GM21528 (cell line): ENCODE results near the gene SAP30L.

Experiments used
- ATAC-seq: cut with Tn5 transposase; IDR thresholded peaks from one replicate; pipeline ENCODE4 v1.9.1; 2021; ENCODE audit warnings: mild to moderate bottlenecking, moderate library complexity; ENCODE audit not compliant: unreplicated experiment, low FRiP score

The SAP30L gene, protein sequence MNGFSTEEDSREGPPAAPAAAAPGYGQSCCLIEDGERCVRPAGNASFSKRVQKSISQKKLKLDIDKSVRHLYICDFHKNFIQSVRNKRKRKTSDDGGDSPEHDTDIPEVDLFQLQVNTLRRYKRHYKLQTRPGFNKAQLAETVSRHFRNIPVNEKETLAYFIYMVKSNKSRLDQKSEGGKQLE

DNA sequence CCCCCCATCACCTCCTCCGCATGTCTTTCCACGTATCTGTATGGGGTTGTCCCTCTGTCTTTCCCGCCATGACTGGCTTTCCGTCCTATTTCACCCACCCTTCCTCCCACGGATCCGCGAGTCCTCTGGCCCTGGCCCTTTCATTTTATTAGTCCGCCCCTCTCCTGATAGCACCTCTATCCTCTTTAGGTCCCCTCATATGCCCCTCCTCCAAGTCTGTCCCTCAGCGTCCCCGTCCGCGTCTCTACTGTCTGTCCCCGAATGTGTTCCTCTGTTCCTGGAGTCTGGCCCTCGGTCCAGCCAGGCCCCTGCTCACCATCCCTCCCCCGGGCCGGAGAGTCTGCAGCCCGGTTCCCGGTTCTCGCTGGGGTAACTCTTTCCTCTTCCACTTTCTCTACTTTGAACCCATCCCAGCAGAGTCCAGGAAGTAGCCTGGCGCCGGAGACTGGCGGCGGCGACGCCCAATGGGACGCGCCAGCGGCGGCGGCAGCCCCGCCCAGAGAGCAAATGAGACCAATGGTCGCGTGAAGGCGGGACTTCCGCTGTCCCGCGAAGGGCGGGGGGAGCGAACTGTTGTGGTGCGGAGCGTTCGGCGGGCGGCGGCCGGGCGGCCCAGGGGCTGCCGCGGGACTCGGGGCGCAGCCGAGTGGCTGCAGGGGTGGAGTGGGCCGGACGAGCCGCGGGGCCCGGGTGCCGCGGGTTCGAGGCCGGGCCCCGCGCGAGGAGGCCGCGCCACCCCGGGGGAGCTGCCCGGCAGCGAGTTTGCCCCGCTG is at the start of gene SAP30L:
SAP30L (plus strand) TSS at position 576 of the 773 bp plus-strand sequence. CDS start 608 bp downstream, outside the sequence.
- peak; percentile 92 for ATAC-seq

GRCh38 chr5:154396128-154396527 is 49.7 kb upstream of the SAP30L start:
- no peak for ATAC-seq

- ATAC-seq, result no peak
Measured at GRCh38 chr5:154397652-154398406, 48.0 kb upstream of the SAP30L start.

DNA sequence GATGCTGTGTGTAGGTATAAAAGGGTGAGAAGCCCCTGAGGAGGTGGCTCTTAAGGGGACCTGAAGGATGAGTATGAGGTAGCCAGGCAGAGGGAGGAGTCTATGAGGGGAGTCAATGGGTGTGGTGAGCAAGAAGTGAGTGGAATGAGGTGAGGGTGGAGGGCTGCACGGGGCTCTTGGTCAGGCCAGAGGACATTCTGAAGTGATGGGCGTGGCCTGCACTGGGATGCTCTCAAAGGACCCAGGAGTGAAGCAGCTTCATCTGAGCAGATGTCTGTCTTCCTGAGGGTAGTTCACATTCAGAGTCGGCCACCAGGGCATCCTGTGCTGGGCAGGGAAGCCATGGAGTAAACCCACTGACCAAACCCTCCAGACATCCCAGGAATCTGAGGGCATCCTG is 45.1 kb upstream of the SAP30L start:
- ATAC-seq, result no peak

DNA sequence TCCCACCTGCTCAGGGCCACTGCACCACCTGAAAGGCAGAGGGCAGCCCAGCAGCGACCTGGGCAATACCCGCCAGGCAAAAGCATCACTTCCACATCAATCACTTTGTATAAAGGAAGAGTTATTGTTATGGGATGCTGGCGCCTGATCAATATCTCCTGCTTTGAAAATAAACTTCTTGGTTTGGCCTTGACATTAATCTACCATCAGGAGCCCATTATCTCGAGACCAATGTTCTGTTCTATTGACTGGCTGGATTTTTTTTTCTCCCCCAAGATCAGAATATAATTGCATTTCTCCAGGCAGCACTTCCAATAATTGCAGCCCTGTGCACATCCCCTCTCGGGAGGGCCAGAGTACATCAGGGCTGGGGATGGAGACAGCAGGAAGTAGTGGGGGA is 44.4 kb upstream of the SAP30L start:
- no peak for ATAC-seq

DNA sequence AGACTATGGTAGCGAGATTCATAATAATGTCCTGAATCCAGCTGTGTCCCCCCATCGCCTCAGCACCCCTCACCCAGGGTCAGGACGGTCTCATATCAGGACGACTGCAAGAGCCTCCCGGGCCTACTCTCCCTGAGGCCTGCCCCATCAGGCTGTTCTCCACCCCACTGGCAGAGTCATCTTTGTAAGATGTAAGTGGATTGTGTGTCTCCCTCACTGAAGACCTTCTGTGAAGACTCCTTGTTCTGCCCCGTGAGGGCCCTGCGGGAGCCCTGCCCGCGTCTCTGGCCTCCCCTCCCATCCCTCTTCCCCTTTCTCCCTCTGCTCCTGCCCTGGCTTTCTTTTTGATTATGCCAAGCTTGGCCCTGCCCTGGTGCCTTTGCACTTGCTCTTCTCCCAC is 43.9 kb upstream of the SAP30L start:
- no peak for ATAC-seq

DNA sequence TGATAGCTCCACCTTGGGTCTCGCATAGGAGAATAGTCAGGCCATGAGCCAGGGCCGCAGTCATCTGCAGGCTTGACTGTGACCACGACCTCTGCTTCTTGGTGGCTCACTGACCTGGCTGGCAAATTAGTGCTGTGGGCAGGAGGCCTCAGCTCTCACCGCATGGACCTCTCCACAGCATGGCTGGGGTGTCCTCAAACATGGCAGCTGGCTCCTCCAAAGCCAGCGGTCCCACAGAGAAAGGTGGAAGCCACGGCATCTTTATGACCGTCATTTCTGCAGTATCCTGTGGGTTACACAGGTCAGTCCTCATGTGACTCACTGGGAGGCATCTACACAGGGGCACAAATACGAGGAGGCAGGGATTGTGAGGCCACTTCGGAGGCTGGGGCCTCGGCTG is 43.2 kb upstream of the SAP30L start:
- ATAC-seq, result no peak

- ATAC-seq, result no peak
Measured at GRCh38 chr5:154403234-154403633, 42.6 kb upstream of the SAP30L start.

GRCh38 chr5:154403776-154404387 is 41.9 kb upstream of the SAP30L start:
- ATAC-seq, result no peak

DNA sequence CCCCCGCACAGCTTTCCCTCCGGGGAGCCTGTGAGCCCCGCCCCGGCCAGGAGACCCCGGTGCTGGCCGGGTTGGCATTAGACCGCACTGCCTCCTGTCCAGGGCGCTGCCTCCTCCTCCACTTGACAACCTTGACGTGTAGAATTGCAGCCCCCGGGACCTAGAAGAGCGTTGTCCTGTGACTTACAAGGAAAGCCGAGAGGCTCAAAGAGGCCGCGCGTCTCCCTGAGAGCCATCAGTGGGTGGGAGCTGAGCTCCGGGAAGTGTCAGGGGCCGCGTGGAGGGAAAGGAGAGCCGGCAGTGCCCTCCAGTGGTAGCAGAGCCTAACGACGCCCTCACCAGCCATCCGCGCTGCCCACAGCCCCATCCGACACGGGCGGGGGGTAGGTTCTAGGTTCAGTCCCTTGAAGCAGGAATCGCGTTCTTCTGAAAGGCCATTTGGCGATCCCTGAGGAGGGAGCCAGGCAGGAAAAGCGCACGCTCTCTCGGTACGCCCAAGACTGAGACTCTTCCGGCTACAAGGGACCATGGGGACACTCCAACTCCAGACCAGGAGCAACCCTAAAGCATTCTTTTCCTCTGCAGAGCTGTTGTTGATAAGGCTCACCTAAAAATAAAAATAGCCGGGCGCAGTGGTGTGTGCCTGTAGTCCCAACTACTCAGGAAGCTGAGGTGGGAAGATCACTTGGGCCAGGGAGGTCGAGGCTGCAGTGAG is 40.6 kb upstream of the SAP30L start:
- peak; percentile 88 for ATAC-seq

GRCh38 chr5:154406231-154406630 is 39.6 kb upstream of the SAP30L start:
- no peak for ATAC-seq

DNA sequence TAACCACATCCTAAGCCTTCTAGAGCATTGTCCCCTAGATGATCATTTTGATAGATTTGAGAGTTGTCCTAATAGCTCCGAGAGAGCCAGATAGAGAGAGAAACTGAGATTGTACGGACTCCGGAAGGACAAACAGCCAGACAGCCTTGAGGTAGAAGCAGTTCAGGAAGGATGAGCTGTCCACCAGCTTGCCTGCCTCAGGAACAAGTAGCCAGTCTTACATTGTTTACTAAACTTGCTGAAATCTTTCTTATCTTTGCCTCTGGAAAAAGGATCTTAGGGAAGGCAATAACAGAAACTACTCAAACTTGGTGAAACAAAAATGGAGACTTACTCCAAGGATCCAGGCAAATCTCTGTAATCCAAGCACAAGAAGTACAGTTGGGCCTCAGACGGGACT is 39.0 kb upstream of the SAP30L start:
- ATAC-seq, result no peak

GRCh38 chr5:154408811-154409210 is 37.0 kb upstream of the SAP30L start:
- no peak for ATAC-seq

DNA sequence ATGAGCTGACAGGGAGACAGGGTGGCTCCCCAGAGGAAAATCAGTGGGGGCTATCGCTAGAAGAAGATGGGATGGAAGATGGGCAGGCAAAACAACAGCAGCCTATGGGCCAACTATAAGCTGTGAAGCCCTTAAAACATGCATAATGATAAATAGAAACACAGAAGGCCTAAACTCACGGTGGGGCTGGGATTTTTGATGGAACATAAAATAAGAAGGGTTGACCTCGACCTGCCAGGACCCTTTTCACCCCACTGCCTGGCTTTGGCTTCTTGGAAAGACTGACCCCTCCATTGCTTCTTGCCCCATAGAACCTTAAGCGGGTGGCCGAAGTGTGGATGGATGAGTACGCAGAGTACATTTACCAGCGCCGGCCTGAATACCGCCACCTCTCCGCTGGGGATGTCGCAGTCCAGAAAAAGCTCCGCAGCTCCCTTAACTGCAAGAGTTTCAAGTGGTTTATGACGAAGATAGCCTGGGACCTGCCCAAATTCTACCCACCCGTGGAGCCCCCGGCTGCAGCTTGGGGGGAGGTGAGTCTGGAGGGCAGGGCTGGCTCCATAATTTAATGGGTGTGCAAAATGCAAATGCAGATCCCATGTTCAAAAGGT is 36.5 kb upstream of the SAP30L start:
- no peak for ATAC-seq

DNA sequence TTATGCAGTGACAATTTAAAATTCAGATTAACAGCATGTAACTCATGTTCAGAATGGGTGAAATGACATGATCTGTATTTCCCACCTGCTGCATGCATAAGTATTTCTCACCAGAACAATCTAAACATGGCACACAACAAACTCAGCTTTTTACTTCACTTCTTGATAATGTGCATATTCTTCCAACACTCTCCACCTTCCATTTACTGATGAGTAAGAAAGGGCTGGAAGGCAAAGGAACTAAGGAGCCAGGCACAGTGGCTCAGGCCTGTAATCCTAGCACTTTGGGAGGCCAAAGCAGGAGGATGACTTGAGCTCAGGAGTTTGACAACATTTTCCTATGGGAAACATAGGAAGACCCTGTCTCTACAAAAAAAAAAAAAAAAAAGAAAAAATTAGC is 35.8 kb upstream of the SAP30L start:
- no peak for ATAC-seq

- no peak for ATAC-seq
Measured at GRCh38 chr5:154410786-154411185, 35.0 kb upstream of the SAP30L start.

GRCh38 chr5:154411338-154411737 is 34.5 kb upstream of the SAP30L start:
- no peak for ATAC-seq

DNA sequence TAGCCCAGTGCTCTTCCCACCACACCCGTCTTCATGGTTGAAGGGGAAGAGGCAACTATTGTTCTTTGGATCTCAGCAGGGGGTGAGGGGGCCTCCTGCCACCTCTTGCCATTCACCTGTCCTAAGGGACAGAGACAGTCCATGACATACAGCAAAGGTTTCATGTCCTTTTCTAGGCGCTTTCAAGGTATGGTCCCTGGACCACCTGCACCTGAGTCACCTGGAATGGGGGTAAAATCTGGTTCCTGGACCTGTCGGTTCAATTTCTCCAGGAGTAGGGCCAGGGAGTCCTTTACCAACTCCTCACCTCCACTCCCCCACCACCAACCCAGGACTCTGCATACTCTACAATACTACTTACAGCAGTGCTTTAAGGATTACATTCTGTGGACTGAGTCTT is 33.5 kb upstream of the SAP30L start:
- ATAC-seq, result no peak

- no peak for ATAC-seq
Measured at GRCh38 chr5:154412925-154413324, 32.9 kb upstream of the SAP30L start.

DNA sequence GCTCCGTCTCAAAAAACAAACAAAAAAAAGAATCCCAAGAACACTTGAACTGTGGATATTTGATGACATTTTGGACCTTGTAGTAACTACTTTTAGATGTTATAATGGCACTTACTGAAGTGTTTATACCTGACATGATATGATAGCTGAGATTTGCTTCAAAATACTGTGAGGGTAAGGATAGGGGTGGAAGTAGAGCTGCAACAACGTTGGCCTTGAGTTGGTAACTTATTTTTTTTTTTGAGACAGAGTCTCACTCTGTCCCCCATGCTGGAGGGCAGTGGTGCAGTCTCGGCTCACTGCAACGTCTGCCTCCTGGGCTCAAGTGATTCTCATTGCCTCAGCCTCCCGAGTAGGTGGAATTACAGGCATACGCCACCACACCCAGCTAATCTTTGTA is 30.7 kb upstream of the SAP30L start:
- no peak for ATAC-seq
